Measurements from ENCODE around the gene MICU2.

DNA sequence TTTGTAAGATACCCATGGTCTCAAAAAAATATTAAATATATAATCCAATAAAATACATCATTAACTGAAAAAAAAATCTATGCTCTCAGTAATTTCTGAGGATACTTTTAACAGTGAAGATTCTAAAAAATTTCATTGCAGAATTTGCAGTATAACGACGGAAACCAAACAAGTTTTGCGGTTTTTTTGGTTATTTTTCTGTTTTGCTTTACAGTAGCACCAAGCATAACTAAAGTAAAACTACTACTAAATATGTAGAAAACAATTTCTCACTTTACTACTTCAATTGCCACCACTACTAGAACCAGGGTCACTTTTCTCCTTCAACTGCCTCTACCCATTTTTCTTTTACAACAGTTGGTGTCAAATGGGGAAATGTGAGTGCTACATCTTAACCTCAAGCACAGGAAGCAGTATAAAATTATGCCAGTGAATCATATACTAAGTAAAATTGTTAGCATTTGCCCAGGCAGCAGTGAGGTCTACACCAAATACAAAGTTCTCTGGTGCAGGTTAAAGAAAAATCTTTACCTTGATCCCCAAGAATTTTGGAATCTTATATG lies 24.1 kb downstream of the MICU2 start:
- TF ChIP-seq, protein P1, sequence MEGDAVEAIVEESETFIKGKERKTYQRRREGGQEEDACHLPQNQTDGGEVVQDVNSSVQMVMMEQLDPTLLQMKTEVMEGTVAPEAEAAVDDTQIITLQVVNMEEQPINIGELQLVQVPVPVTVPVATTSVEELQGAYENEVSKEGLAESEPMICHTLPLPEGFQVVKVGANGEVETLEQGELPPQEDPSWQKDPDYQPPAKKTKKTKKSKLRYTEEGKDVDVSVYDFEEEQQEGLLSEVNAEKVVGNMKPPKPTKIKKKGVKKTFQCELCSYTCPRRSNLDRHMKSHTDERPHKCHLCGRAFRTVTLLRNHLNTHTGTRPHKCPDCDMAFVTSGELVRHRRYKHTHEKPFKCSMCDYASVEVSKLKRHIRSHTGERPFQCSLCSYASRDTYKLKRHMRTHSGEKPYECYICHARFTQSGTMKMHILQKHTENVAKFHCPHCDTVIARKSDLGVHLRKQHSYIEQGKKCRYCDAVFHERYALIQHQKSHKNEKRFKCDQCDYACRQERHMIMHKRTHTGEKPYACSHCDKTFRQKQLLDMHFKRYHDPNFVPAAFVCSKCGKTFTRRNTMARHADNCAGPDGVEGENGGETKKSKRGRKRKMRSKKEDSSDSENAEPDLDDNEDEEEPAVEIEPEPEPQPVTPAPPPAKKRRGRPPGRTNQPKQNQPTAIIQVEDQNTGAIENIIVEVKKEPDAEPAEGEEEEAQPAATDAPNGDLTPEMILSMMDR (IDR thresholded peaks at IDR 0.05), result no peak
- no peak for TF ChIP-seq POLR2A (IDR thresholded peaks at IDR 0.05)

Measured in heart left ventricle (tissue), 13 donors.